HEK293T (cell line): ENCODE results near the gene HOXD12.

Experiments
- CTCF ChIA-PET: fragments of 350-600 bp; formaldehyde crosslinking; extraction: SDS; loops from one replicate; lab custom pipeline; 2021; ENCODE audit warnings: antibody characterized with exemption, inconsistent platforms; lab: Yijun Ruan, JAX
- POLR2A ChIA-PET: fragments of 350-600 bp; formaldehyde crosslinking; extraction: SDS; loops from one replicate; lab custom pipeline; 2020; ENCODE audit warnings: antibody characterized with exemption, inconsistent platforms; lab: Yijun Ruan, JAX
- DNase-seq: peaks from one replicate; pipeline ENCODE4 v3.0.0; 2012; ENCODE audit warnings: mixed read lengths; ENCODE audit errors: extremely low spot score
- ARNT ChIP-seq: fragments of 450-650 bp; IDR thresholded peaks from 2 replicates; pipeline ENCODE4 v1.6.1; 2017; ENCODE audit warnings: mild to moderate bottlenecking
- BHLHE40 ChIP-seq: fragments of 450-650 bp; IDR thresholded peaks from 2 replicates; pipeline ENCODE4 v1.6.1; 2016; ENCODE audit warnings: mild to moderate bottlenecking, moderate library complexity, borderline replicate concordance
- CTBP1 ChIP-seq: fragments of 450-650 bp; IDR thresholded peaks from 2 replicates; pipeline ENCODE4 v1.6.1; 2016; ENCODE audit warnings: borderline replicate concordance
- ELF4 ChIP-seq: fragments of 450-650 bp; IDR thresholded peaks from 2 replicates; pipeline ENCODE4 v1.6.1; 2017; ENCODE audit warnings: antibody characterized with exemption
- FOXA1 ChIP-seq: fragments of 450-650 bp; IDR thresholded peaks from 2 replicates; pipeline ENCODE4 v1.6.1; 2016; ENCODE audit warnings: mild to moderate bottlenecking
- FOXK2 ChIP-seq: fragments of 450-650 bp; IDR thresholded peaks from 2 replicates; pipeline ENCODE4 v1.6.1; 2016; ENCODE audit warnings: mild to moderate bottlenecking
- FOXM1 ChIP-seq: fragments of 450-650 bp; IDR thresholded peaks from 2 replicates; pipeline ENCODE4 v1.6.1; 2017; ENCODE audit warnings: mild to moderate bottlenecking, borderline replicate concordance
- HDGF ChIP-seq: fragments of 450-650 bp; IDR thresholded peaks from 2 replicates; pipeline ENCODE4 v1.6.1; 2017; ENCODE audit warnings: antibody characterized with exemption, borderline replicate concordance
- L3MBTL2 ChIP-seq: fragments of 450-650 bp; conservative IDR thresholded peaks from 2 replicates; pipeline ENCODE4 v1.6.1; 2016; ENCODE audit warnings: mild to moderate bottlenecking
- LEF1 ChIP-seq: fragments of 450-650 bp; IDR thresholded peaks from 2 replicates; pipeline ENCODE4 v1.6.1; 2017; ENCODE audit warnings: mild to moderate bottlenecking, borderline replicate concordance
- NFRKB ChIP-seq: fragments of 450-650 bp; IDR thresholded peaks from 2 replicates; pipeline ENCODE4 v1.6.1; 2016; ENCODE audit warnings: mild to moderate bottlenecking, moderate library complexity
- PKNOX1 ChIP-seq: fragments of 450-650 bp; IDR thresholded peaks from 2 replicates; pipeline ENCODE4 v1.6.1; 2016
- SP1 ChIP-seq: fragments of 450-650 bp; IDR thresholded peaks from 2 replicates; pipeline ENCODE4 v1.6.1; 2017
- SUZ12 ChIP-seq: fragments of 450-650 bp; IDR thresholded peaks from 2 replicates; pipeline ENCODE4 v1.6.1; 2016; ENCODE audit warnings: mild to moderate bottlenecking
- TARDBP ChIP-seq: fragments of 450-650 bp; IDR thresholded peaks from 2 replicates; pipeline ENCODE4 v1.6.1; 2016
- ZNF384 ChIP-seq: fragments of 450-650 bp; IDR thresholded peaks from 2 replicates; pipeline ENCODE4 v1.6.1; 2016

The HOXD12 gene

GRCh38 chr2:176117823-176118371 is 18.3 kb downstream of the HOXD12 start:
- ChIA-PET CTCF (interaction anchor here (1.0 kb wide), 1 partner anchor 9 kb away, joined by 3 read pairs; no protein-coding TSS in a partner anchor), POLR2A (no interaction called here)
- no peak for TF ChIP-seq FOXA1
- TF ChIP-seq FOXM1 = no peak
- no peak for TF ChIP-seq BHLHE40
- no peak for TF ChIP-seq LEF1
- no peak for TF ChIP-seq PKNOX1
- TF ChIP-seq NFRKB = no peak
- no peak for TF ChIP-seq SUZ12
- no peak for TF ChIP-seq ZNF384
- no peak for TF ChIP-seq L3MBTL2
- TF ChIP-seq TARDBP = no peak
- no peak for TF ChIP-seq SP1
- no peak for TF ChIP-seq HDGF
- TF ChIP-seq CTBP1 = no peak
- TF ChIP-seq ARNT = no peak
- TF ChIP-seq FOXK2 = no peak
- no peak for TF ChIP-seq ELF4
- no peak for DNase-seq

DNA sequence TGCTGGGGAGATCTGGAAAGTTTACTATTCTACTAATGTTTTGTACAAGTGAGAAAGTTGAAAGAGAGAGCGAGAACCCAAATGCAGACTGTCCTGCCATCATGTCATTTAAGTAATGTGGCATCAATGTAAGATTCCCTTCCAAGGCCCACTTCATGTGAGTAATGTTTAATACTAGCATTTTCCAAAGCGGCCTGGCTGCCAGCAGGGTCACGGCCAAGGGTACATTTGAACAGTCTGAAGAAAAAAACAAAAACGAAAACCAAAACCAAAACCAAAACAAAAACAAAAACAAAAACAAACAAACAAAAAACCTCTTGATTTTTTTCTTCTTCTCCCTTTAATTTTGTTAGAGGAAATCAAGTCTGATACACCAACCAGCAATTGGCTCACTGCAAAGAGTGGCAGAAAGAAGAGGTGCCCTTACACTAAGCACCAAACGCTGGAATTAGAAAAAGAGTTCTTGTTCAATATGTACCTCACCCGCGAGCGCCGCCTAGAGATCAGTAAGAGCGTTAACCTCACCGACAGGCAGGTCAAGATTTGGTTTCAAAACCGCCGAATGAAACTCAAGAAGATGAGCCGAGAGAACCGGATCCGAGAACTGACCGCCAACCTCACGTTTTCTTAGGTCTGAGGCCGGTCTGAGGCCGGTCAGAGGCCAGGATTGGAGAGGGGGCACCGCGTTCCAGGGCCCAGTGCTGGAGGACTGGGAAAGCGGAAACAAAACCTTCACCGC is 19.2 kb downstream of the HOXD12 start:
- ChIA-PET POLR2A (no interaction called here), CTCF (no interaction called here)
- no peak for DNase-seq
- TF ChIP-seq L3MBTL2 (no peak), FOXK2 (no peak), PKNOX1 (no peak), CTBP1 (no peak), ELF4 (no peak), SP1 (no peak), ARNT (no peak), HDGF (no peak), ZNF384 (no peak), SUZ12 (no peak), BHLHE40 (no peak), NFRKB (no peak), FOXA1 (no peak), LEF1 (no peak), FOXM1 (no peak), TARDBP (no peak)

DNA sequence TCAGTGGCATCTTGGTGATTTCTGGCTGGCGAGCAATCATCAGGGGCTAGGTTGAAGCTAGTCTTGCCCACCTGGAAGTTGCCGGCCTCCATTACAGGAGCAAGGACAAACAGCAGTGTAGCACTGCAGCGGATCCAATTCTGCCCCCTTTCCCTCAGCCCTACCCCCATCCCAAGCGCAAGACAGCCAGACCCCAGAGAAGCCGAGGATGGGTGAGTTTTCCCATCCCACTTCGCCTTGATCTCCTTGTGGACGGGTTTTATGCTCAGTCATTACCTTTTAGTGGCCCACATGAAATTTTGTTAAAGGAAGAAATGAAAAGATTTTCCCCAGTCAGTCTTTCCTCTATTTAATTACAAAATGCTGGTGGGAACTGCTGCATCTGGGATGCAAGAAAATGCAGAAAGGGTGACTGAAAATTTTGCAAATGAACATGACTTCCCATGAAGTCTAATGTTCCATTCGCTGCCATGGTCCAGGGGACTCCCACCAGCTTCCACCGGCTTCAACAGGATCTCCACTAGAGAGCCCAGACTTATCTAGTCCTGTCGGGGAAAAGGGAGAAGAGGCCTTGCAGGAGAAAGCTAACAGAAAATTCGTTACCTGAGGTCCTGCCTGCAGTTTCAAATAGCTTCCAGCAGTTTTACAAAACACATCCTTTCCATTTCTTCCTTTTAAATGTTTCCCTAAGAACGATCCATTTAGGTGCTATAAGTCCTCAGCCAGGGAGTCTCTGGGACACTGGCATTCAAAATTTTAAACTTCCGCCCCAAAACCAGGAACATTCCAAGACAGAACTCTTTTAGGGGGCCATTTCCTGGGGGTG is 21.0 kb downstream of the HOXD12 start:
- DNase-seq = no peak
- POLR2A ChIA-PET = interaction anchor here (0.5 to 1.5 kb wide), 4 partner anchors 11 to 1144 kb away, joined by 3 to 5 read pairs (median 3); partner anchors contain the start of gene NFE2L2
- TF ChIP-seq FOXM1 (no peak), LEF1 (no peak), PKNOX1 (no peak), NFRKB (no peak), L3MBTL2 (no peak), ARNT (no peak), CTBP1 (no peak), FOXK2 (no peak), BHLHE40 (no peak), HDGF (no peak), SP1 (no peak), SUZ12 (no peak), ELF4 (no peak), FOXA1 (no peak), TARDBP (no peak), ZNF384 (no peak)
- CTCF ChIA-PET = no interaction called here

DNA sequence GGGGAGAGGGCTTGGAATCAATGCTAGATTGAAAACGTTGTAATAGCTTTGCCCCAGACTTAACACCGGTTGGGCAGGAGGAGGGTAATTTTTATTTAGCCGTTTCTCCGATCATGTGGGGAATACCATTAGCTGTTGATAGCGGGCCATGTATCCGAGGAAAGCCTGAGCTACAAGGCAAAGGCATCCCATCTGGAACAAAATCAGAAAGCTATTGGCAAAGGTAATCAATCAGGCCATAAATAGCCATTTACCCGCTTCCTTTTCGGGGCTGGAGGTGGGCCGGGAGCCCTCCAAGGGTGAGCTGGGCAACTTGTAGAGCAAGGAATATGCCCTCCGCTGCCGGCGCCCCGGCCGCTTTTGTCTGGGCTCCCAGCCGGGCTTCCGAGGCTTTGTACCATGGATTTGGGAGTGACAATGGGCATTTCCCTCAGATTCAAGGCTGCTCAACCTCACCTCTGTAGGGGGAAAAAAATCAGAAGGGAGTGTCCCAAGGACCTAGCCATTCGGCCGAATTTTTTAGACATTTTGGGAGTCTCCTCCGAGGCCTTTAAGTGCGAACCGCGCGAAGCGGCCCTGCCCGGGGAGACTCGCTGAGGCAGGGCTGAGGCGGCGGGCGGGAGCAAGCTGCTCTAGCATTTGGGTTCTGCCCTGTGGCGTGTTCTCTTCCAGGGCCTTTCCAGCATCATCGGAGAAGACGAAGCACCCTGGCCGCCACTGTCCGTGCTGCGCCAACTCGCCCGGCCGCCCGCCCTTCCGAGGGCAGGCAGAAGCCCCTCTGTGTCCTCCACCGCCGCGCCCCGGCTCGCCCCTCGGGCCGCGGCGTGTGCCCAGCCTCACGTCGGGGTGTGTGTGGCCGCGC is 21.8 kb downstream of the HOXD12 start:
- CTCF ChIA-PET = no interaction called here
- POLR2A ChIA-PET = interaction anchor here (1.5 kb wide), 1 partner anchor 16 kb away, joined by 5 read pairs; no protein-coding TSS in a partner anchor
- TF ChIP-seq ELF4 = no peak
- TF ChIP-seq FOXM1 = no peak
- TF ChIP-seq BHLHE40 = no peak
- TF ChIP-seq NFRKB = no peak
- no peak for TF ChIP-seq CTBP1
- no peak for TF ChIP-seq SP1
- no peak for TF ChIP-seq FOXA1
- no peak for TF ChIP-seq LEF1
- TF ChIP-seq FOXK2 = no peak
- TF ChIP-seq SUZ12 = no peak
- TF ChIP-seq TARDBP = no peak
- no peak for TF ChIP-seq ZNF384
- TF ChIP-seq PKNOX1 = no peak
- no peak for TF ChIP-seq ARNT
- TF ChIP-seq HDGF = no peak
- TF ChIP-seq L3MBTL2 = no peak
- DNase-seq = no peak
